Body of pancreas (tissue), 4 donors: Measurements from ENCODE around the gene ZNF236.

Experiments
- POLR2A ChIP-seq, 3 donors: fragments of 450-650 bp; IDR thresholded peaks; one replicate each; pipeline ENCODE4 v1.6.1; 2016; ENCODE audit warnings: antibody characterized with exemption in 3 of 3, mild to moderate bottlenecking in 2 of 3
- TF ChIP-seq, protein P1 (sequence below), 7 experiments: fragments of 450-650 bp in 4 of 7; fragments of 200-600 bp in 3 of 7; sonication (generic) in 3 of 7; IDR thresholded peaks; one replicate each; pipeline ENCODE4 v1.5.1; 2016 to 2019; ENCODE audit warnings: antibody characterized with exemption in 7 of 7

DNA sequence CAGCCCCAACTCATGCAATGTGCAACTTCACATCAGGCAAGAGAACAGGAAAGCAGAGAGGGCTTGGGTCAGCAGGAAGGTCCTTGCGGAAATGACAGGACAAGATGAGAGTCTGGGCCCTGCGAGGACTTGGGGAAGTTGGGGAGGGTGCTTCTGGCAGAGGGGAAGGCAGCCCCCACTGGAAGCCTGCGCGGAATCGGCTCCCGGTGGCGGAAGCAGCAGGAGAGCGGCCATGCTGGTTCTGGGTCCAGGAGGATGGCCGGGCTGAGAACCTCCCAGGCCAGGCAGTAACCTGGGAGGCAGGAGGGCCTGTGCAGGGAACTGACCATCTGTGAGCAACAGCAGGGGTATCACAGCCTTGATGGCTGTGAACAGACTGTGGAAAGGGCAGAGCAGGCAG is 197.3 kb downstream of the ZNF236 start:
- TF ChIP-seq, protein P1, sequence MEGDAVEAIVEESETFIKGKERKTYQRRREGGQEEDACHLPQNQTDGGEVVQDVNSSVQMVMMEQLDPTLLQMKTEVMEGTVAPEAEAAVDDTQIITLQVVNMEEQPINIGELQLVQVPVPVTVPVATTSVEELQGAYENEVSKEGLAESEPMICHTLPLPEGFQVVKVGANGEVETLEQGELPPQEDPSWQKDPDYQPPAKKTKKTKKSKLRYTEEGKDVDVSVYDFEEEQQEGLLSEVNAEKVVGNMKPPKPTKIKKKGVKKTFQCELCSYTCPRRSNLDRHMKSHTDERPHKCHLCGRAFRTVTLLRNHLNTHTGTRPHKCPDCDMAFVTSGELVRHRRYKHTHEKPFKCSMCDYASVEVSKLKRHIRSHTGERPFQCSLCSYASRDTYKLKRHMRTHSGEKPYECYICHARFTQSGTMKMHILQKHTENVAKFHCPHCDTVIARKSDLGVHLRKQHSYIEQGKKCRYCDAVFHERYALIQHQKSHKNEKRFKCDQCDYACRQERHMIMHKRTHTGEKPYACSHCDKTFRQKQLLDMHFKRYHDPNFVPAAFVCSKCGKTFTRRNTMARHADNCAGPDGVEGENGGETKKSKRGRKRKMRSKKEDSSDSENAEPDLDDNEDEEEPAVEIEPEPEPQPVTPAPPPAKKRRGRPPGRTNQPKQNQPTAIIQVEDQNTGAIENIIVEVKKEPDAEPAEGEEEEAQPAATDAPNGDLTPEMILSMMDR (IDR thresholded peaks at IDR 0.05) = no peak
- no peak for TF ChIP-seq POLR2A (IDR thresholded peaks at IDR 0.05)
